GM13976 (cell line): ENCODE data around the gene SLC25A45.

Source experiments
- DNase-seq: peaks from one replicate; pipeline ENCODE4 v3.0.0; 2012; ENCODE audit warnings: low spot score
- in situ Hi-C: fragments of 300-500 bp; cut with MboI; formaldehyde crosslinking; loops from one replicate; pipeline ENCODE4 v1.12.0; 2022; ENCODE audit warnings: low sequenced_read_pairs, mixed read lengths, inconsistent platforms; ENCODE audit not compliant: unreplicated experiment
- TF ChIP-seq, protein P1 (sequence below): IDR thresholded peaks from 2 replicates; pipeline ENCODE4 v1.5.1; 2012; ENCODE audit warnings: borderline replicate concordance, mild to moderate bottlenecking; ENCODE audit not compliant: insufficient read depth; ENCODE audit errors: extremely low read depth, missing control alignments, control extremely low read depth

SLC25A45 gene

DNA sequence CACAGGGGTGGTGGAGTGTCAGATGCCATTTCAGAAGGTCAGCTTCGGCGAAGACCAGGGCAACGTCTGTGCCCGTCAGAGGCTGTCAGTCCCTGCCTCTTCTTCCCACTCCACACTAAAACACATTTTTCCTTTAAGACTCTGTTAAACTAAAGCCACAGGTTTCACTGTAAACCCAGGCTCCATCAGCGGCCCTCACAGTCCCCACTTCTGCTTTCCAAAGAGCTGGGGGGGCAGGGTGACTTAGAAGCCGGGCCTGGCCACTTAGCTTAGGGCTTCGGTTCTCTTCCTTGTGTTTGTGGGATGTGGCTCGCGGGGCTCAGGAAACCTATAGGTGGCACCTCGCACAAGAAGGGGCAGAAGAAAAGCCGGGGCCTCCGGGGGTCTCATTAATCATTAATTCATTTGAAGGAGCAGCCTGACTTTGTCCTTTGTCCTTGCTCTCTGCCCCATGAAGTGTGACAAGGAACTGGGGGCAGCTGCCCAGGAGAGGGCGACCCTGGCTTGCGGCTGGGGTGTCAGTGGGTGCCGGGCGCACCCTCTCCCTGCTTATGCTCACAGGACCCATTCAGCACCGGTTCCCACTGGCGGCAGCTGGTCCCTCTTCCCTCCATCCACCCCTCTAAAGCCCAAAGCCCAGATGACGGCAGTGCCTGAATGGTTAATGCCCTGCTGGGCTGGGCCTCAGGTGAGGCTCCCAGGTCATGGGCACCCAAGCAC is 4.1 kb downstream of the SLC25A45 start:
- in situ Hi-C loops = no loop called here
- TF ChIP-seq, protein P1, sequence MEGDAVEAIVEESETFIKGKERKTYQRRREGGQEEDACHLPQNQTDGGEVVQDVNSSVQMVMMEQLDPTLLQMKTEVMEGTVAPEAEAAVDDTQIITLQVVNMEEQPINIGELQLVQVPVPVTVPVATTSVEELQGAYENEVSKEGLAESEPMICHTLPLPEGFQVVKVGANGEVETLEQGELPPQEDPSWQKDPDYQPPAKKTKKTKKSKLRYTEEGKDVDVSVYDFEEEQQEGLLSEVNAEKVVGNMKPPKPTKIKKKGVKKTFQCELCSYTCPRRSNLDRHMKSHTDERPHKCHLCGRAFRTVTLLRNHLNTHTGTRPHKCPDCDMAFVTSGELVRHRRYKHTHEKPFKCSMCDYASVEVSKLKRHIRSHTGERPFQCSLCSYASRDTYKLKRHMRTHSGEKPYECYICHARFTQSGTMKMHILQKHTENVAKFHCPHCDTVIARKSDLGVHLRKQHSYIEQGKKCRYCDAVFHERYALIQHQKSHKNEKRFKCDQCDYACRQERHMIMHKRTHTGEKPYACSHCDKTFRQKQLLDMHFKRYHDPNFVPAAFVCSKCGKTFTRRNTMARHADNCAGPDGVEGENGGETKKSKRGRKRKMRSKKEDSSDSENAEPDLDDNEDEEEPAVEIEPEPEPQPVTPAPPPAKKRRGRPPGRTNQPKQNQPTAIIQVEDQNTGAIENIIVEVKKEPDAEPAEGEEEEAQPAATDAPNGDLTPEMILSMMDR = no peak
- no peak for DNase-seq

DNA sequence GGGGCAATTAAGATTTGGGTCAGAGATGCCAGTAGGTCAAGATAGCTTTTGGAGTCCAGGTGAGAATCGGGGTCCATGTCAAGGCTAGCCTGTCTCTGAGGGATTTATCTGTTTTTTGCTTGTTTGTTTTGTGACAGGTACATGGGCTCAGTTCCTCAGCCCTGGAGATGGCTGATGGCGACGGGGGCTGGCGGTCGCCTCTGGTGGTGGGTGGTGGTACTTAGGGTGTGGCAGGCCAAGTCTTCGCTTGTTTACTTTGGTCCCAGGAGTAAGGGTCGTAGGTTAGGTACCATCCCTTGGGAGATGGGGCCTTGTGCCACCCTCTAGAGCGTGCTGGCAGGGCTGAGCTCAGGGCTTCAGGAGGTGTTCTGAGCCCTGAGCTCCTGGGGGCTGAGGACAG is 4.7 kb downstream of the SLC25A45 start:
- DNase-seq = no peak
- in situ Hi-C loops = no loop called here
- TF ChIP-seq, protein P1 = no peak

DNA sequence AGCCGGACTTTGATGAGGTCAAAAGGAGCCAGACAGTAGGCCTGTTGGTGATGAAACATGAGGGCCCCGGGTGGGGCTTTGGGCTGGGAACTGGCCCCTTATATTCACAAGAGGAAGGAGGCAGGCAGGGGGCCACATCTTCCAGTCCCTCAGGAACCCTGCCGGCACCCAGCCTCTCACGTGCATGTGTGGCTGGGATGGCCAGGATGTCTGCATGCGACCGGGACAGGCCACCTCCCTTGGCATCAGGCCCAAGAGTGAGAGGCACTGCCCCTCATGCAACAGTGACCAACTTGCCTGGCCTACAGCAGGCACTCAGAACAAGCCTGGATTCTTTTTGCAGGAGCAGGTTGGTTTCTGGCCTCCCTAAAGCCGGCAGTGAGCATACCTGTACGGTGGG is 5.4 kb downstream of the SLC25A45 start:
- DNase-seq = no peak
- in situ Hi-C loops = no loop called here
- TF ChIP-seq, protein P1 = no peak

DNA sequence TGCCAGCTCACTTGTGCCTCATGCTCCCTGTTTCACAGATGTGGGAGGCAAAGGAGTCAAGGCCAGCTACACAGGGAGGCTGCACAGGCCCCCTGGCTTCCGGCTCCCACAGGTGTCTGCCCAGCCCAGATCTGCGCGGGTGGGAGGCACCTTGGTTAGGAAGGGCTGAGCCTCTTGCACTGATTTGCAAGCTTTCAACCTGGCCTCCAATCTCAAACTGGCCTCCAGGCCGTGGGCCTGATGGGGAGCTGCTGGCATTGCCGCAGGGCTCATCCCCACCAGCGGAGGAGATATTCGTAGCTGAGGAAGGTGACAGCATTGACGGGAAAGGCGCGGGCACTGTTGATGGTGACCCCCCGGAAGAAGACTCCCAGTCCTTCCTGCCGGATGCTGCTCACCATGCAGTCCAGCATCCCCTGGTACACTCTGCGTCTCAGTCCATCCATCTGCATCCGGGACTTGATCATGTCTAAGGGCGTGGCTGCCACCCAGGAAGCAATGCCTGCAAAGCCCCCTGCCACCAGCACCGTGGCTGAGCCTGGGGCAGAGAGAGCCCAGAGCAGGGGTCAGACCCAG is 6.2 kb downstream of the SLC25A45 start:
- DNase-seq = no peak
- in situ Hi-C loops = no loop called here

DNA sequence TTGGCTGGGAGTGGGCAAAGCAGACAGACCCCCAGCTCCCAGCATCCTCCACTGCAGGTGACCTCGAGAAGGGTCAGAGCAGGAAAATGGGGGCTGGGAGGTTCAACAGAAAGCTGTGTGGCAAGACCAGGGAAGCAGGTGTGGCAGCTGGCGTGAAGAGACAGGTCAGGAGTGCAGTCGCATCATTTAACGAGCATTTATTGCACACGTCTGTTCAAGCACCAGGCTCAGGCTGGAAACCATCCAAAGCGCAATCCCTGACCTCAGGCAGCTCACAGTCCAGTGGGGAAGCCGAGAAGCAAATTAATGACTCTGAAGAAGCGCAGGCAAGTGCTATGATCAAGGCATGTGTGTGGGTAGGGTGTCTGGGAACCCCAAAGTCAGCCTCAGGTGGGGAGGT is 7.4 kb downstream of the SLC25A45 start:
- in situ Hi-C loops = no loop called here
- no peak for DNase-seq
- TF ChIP-seq, protein P1 = no peak

More for the DNA sequence above, 6.2 kb downstream of the SLC25A45 start:
- TF ChIP-seq, protein P1 = no peak

DNA sequence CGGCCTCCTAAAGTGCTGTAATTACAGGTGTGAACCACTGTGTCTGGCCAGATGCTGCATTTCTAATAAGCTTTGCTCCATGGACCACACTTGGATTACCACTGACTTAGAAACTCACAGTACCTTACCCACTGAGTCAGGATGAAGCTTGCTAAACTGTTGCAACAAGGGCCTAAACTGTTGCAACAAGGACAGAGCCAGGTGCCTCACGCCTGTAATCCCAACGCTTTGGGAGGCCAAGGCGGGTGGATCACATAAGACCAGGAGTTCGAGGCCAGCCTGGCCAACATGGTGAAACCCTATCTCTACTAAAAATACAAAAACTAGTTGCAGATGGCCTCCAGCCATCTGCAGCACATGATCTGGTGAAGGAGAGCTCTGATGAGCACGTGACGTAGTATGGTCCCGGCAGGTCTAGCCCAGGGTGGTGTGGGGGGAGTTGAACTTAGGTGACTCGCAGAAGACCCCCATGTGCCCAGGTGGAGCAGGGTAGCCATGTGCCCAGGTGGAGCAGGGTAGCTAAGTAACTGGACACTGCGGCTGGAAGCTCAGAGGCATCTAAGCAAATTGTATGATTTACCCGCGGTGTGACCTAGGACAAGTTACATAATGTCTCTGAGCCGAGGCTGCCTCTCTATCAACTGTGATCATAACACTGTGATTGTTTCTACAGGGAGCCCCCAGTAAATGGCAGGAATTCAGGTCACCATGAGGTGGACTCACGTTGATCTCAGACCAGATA is 8.4 kb downstream of the SLC25A45 start:
- no peak for DNase-seq
- TF ChIP-seq, protein P1 = no peak
- in situ Hi-C loops = no loop called here
